GM10847 (cell line): ENCODE data around the gene TRDN.

Experiments
- POLR2A ChIP-seq: IDR thresholded peaks from 2 replicates; pipeline ENCODE4 v1.6.1; 2011; ENCODE audit not compliant: insufficient read length; ENCODE audit errors: extremely low read depth

TRDN gene

GRCh38 chr6:123503619-123504018 is 133.1 kb downstream of the TRDN start:
- TF ChIP-seq POLR2A = no peak

GRCh38 chr6:123497025-123497424 is 139.7 kb downstream of the TRDN start:
- no peak for TF ChIP-seq POLR2A

GRCh38 chr6:123489589-123489988 is 147.2 kb downstream of the TRDN start:
- TF ChIP-seq POLR2A = no peak

- TF ChIP-seq POLR2A = no peak
Measured at GRCh38 chr6:123480986-123481385, 155.8 kb downstream of the TRDN start.

- TF ChIP-seq POLR2A = no peak
Measured at GRCh38 chr6:123467392-123467791, 169.4 kb downstream of the TRDN start.

- TF ChIP-seq POLR2A = no peak
Measured at GRCh38 chr6:123462152-123462551, 174.6 kb downstream of the TRDN start.

GRCh38 chr6:123458218-123458617 is 178.5 kb downstream of the TRDN start:
- TF ChIP-seq POLR2A = no peak

- TF ChIP-seq POLR2A = no peak
Measured at GRCh38 chr6:123456836-123457235, 179.9 kb downstream of the TRDN start.

- TF ChIP-seq POLR2A = no peak
Measured at GRCh38 chr6:123454448-123454847, 182.3 kb downstream of the TRDN start.

GRCh38 chr6:123448306-123448884 is 188.4 kb downstream of the TRDN start:
- no peak for TF ChIP-seq POLR2A

GRCh38 chr6:123447315-123447937 is 189.3 kb downstream of the TRDN start:
- no peak for TF ChIP-seq POLR2A

GRCh38 chr6:123439371-123439770 is 197.4 kb downstream of the TRDN start:
- no peak for TF ChIP-seq POLR2A

- TF ChIP-seq POLR2A = no peak
Measured at GRCh38 chr6:123434186-123434585, 202.6 kb downstream of the TRDN start.

GRCh38 chr6:123430970-123431369 is 205.8 kb downstream of the TRDN start:
- no peak for TF ChIP-seq POLR2A

GRCh38 chr6:123427008-123427407 is 209.7 kb downstream of the TRDN start:
- no peak for TF ChIP-seq POLR2A

GRCh38 chr6:123423130-123423529 is 213.6 kb downstream of the TRDN start:
- TF ChIP-seq POLR2A = no peak

GRCh38 chr6:123420512-123420911 is 216.2 kb downstream of the TRDN start:
- TF ChIP-seq POLR2A = no peak
